K562 (cell line): Measurements from ENCODE around the gene RYR3. TPM values are rescaled to one million over a fixed set of nuclear protein-coding genes. Genes with fewer than 3 reads are reported as not detected.

Experiments
- ATAC-seq: fragments of 200-7000 bp; cut with Tn5 transposase; 3 replicates; pipeline ENCODE4 v1.9.1; 2020; ENCODE audit warnings: moderate library complexity
- BruUV-seq: library from RNA; stranded (reverse); fragments of 400-500 nt; replicated peaks from 2 replicates; lab custom pipeline; 2021; lab: Mats Ljungman, UMichigan
- CTCF ChIA-PET: fragments of 300-600 bp; formaldehyde crosslinking; extraction: SDS; loops from one replicate; lab custom pipeline; 2021; ENCODE audit warnings: low intra/inter-chr PET ratio; lab: Yijun Ruan, JAX
- POLR2A ChIA-PET: fragments of 300-600, 350-650 bp; sonication (Branson Sonifier 250); formaldehyde crosslinking; extraction: SDS; loops from one replicate; lab custom pipeline; 2021; ENCODE audit warnings: antibody characterized with exemption, inconsistent platforms; lab: Yijun Ruan, JAX
- DNase-seq, 4 experiments: peaks; one replicate each; pipeline versions ENCODE4 v3.0.0 to v3.0.0-alpha.2; 2011 to 2018; ENCODE audit warnings: low spot score in 3 of 4, mixed read lengths in 3 of 4; ENCODE audit errors: extremely low read depth in 1 of 4
- FAIRE-seq: peaks from 2 replicates; lab custom pipeline; 2011; peaks lifted over from hg19 to GRCh38; lab: Jason Lieb, UNC
- H2AFZ ChIP-seq: 2 replicates; pipeline ENCODE4 v1.6.0; 2011; ENCODE audit warnings: low read depth, low read length, control low read depth, inconsistent platforms
- H3K27ac ChIP-seq: fragments of 200-600 bp; 3 replicates; pipeline ENCODE4 v1.8.0; 2011; ENCODE audit warnings: low read depth, mild to moderate bottlenecking, control low read depth, inconsistent platforms, low read length, moderate library complexity, mixed read lengths; ENCODE audit errors: extremely low read depth
- H3K27me3 ChIP-seq, 2 experiments: fragments of 300-600 bp in 1 of 2; 2 replicates in 1 of 2; 3 replicates in 1 of 2; pipeline versions ENCODE4 v1.6.0 to v1.8.0; 2011; ENCODE audit warnings: inconsistent platforms in 2 of 2, low read length in 2 of 2, mild to moderate bottlenecking in 1 of 2, mixed read lengths in 1 of 2, moderate library complexity in 1 of 2; ENCODE audit not compliant: control insufficient read depth in 2 of 2, insufficient read depth in 2 of 2
- H3K36me3 ChIP-seq: fragments of 300-600 bp; 3 replicates; pipeline ENCODE4 v1.8.0; 2011; ENCODE audit warnings: mild to moderate bottlenecking, low read length, inconsistent platforms; ENCODE audit not compliant: control insufficient read depth, insufficient read depth
- H3K4me1 ChIP-seq, 2 experiments: fragments of 200-600 bp in 1 of 2; replicated peaks in 1 of 2; 2 replicates in 1 of 2; 3 replicates in 1 of 2; pipeline versions ENCODE4 v1.5.1 to v1.8.0; 2011; ENCODE audit warnings: inconsistent platforms in 2 of 2, low read length in 2 of 2, mild to moderate bottlenecking in 1 of 2, mixed read lengths in 1 of 2, moderate library complexity in 1 of 2; ENCODE audit not compliant: control insufficient read depth in 2 of 2, insufficient read depth in 2 of 2
- H3K4me2 ChIP-seq: 2 replicates; pipeline ENCODE4 v1.6.1; 2011; ENCODE audit warnings: low read length, control low read depth, inconsistent platforms, mixed read lengths; ENCODE audit not compliant: insufficient read depth
- H3K4me3 ChIP-seq: fragments of 200-600 bp; sonication (generic), shearing (Covaris generic); 2 replicates; pipeline ENCODE4 v1.5.1; 2016; ENCODE audit warnings: control low read depth, inconsistent platforms
- H3K79me2 ChIP-seq: fragments of 200-600 bp; 3 replicates; pipeline ENCODE4 v1.8.0; 2011; ENCODE audit warnings: low read length, inconsistent platforms; ENCODE audit not compliant: control insufficient read depth, insufficient read depth
- H3K9ac ChIP-seq, 2 experiments: 2 replicates each; pipeline versions ENCODE4 v1.6.0 to v1.6.1; 2011; ENCODE audit warnings: low read depth in 2 of 2, low read length in 2 of 2, control low read depth in 1 of 2, inconsistent platforms in 1 of 2, mild to moderate bottlenecking in 1 of 2, mixed read lengths in 1 of 2; ENCODE audit not compliant: insufficient read depth in 1 of 2
- H3K9me1 ChIP-seq: one replicate; pipeline ENCODE4 v1.6.0; 2011; ENCODE audit warnings: inconsistent platforms, mild to moderate bottlenecking, low read length, moderate library complexity; ENCODE audit not compliant: control insufficient read depth, insufficient read depth
- H3K9me3 ChIP-seq: replicated peaks from 2 replicates; pipeline ENCODE4 v1.5.1; 2011; ENCODE audit warnings: low read depth, low read length, inconsistent platforms; ENCODE audit not compliant: control insufficient read depth, insufficient read depth
- H4K20me1 ChIP-seq: replicated peaks from 2 replicates; pipeline ENCODE4 v1.6.1; 2011; ENCODE audit warnings: low read length, inconsistent platforms, mixed read lengths; ENCODE audit not compliant: control insufficient read depth, insufficient read depth
- BCOR ChIP-seq: fragments of 450-650 bp; IDR thresholded peaks from 2 replicates; pipeline ENCODE4 v1.6.1; 2016
- HSF4 ChIP-seq: fragments of 250-450 bp; sonication (Bioruptor Pico); IDR thresholded peaks from 2 replicates; pipeline ENCODE4 v2.1.2; 2022; ENCODE audit warnings: mild to moderate bottlenecking, moderate library complexity, borderline replicate concordance
- MTA1 ChIP-seq: fragments of 450-650 bp; IDR thresholded peaks from 2 replicates; pipeline ENCODE4 v1.6.1; 2017; ENCODE audit warnings: borderline replicate concordance
- MYNN ChIP-seq, 2 experiments: sonication (generic); formaldehyde crosslinking in 1 of 2; IDR thresholded peaks; 2 replicates each; pipeline versions ENCODE4 v1.5.0 to v1.6.1; 2016 to 2020; ENCODE audit warnings: antibody characterized with exemption in 1 of 2, missing genetic modification reagents in 1 of 2
- RB1 ChIP-seq: fragments of 450-650 bp; IDR thresholded peaks from 2 replicates; pipeline ENCODE4 v1.6.1; 2017; ENCODE audit warnings: low read depth, mild to moderate bottlenecking
- SMAD1 ChIP-seq: fragments of 150-350 bp; IDR thresholded peaks from 2 replicates; pipeline ENCODE4 v1.6.1; 2014; ENCODE audit warnings: low read length, low read depth; ENCODE audit not compliant: partially characterized antibody
- TAL1 ChIP-seq: fragments of 450-650 bp; IDR thresholded peaks from 2 replicates; pipeline ENCODE4 v1.6.1; 2016; ENCODE audit warnings: mild to moderate bottlenecking
- ZNF696 ChIP-seq: fragments of 250-450 bp; sonication (Bioruptor Pico); conservative IDR thresholded peaks from 2 replicates; pipeline ENCODE4 v1.4.0; 2020; ENCODE audit warnings: mild to moderate bottlenecking, moderate library complexity
- WGBS: fragments of 100-300 bp; shearing (Covaris generic); methylation state at CpG from one replicate; pipeline ENCODE4 v1.1.6; 2016; ENCODE audit warnings: low coverage, mixed read lengths; ENCODE audit not compliant: insufficient coverage; ENCODE audit errors: missing lambda C conversion rate; 5-methylcytosine and 5-hydroxymethylcytosine counted together
- in situ Hi-C: fragments of 300-500 bp; cut with MboI; formaldehyde crosslinking; loops from 4 replicates; pipeline ENCODE4 v1.15.0; 2018; ENCODE audit warnings: inconsistent platforms, mixed read lengths
- intact Hi-C: fragments of 100-400 bp; cut with micrococcal nuclease; formaldehyde crosslinking; loops from 2 replicates; pipeline ENCODE4 v1.14.2; 2022
- polyA plus RNA-seq, 8 experiments: library from polyadenylated mRNA; depleted of rRNA in 4 of 8; stranded (reverse) in 5 of 8; unstranded in 3 of 8; fragments of >200 nt; fragmentation: Nextera tagmentation in 2 of 8; fragmentation: Illumina TruSeq in 1 of 8; extraction: Ambion mirVana in 2 of 8; extraction: Trizol in 1 of 8; gene quantifications; 2 replicates each; pipeline versions ENCODE4 v1.2.1 to v1.2.3, GENCODE V29; 2011 to 2014; ENCODE audit warnings: inconsistent platforms in 1 of 8, missing spikeins in 1 of 8
- total RNA-seq, 7 experiments: library from RNA; depleted of rRNA in 6 of 7; stranded (reverse); fragments of >200 nt in 6 of 7; fragmentation: Illumina TruSeq in 2 of 7; extraction: Trizol in 2 of 7; gene quantifications; 2 replicates each; pipeline versions ENCODE4 v1.2.1 to v1.2.3, GENCODE V29; 2011 to 2021; ENCODE audit warnings: low replicate concordance in 1 of 7
- TF ChIP-seq, protein P1 (sequence below): fragments of 250-450 bp; sonication (Bioruptor Pico); IDR thresholded peaks from 2 replicates; pipeline ENCODE4 v1.4.0; 2020; ENCODE audit warnings: mild to moderate bottlenecking, moderate library complexity
- TF ChIP-seq, protein P2 (sequence below): sonication (generic); formaldehyde crosslinking; IDR thresholded peaks from 2 replicates; pipeline ENCODE4 v1.8.0; 2022; ENCODE audit warnings: mild to moderate bottlenecking, low read depth, missing genetic modification reagents
- TF ChIP-seq, protein P3 (sequence below), 2 experiments: fragments of 450-650 bp; IDR thresholded peaks; 2 replicates each; pipeline ENCODE4 v1.6.1; 2018; ENCODE audit warnings: mild to moderate bottlenecking in 2 of 2, low read depth in 1 of 2; ENCODE audit not compliant: partially characterized antibody in 2 of 2
- TF ChIP-seq, protein P4 (sequence below): fragments of 450-650 bp; IDR thresholded peaks from 2 replicates; pipeline ENCODE4 v1.6.1; 2014; ENCODE audit warnings: low read depth, mild to moderate bottlenecking, moderate library complexity, borderline replicate concordance

Gene RYR3
- total and polyA plus RNA-seq, 9 of the 15 experiments (the other 6 are each of a cell fraction or from before 2014, with no cell fraction given) = 0.04 TPM; not detected in 8

DNA sequence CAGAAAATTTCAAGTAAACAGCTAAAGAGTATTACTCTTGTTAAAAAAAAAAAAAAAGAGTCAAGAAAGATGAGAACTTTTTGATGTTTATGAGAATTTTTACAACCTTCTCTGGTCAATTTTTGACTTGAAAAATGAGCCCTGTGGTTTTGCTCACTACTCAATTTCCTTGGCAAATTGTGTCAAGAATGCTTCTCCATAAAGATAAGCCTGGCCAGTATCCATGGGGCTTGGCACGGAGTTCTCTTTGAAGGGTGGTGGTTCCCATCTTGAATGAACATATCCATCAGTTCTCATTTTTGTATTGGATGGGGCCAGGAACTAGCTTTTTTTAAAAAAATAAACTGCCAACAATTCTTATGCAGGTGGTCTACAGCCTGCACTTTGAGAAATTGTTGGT lies 179.9 kb downstream of the RYR3 start:
- Histone ChIP-seq H3K4me2 (no peak overlapping the region), H3K36me3 (no peaks in the 10 kb centered on the region), H3K79me2 (no peaks in the 10 kb centered on the region), H3K9me1 (no peaks in the 10 kb centered on the region)
- POLR2A ChIA-PET = no interaction called here
- TF ChIP-seq MYNN (IDR thresholded peaks at IDR 0.05) (no peak), MYNN (CRISPR knock-in tag; IDR thresholded peaks at IDR 0.05) (no peak), BCOR (no peak), RB1 (no peak), TAL1 (no peak), SMAD1 (no peak), MTA1 (no peak), ZNF696 (no peak), HSF4 (CRISPR knock-in tag) (no peak)
- TF ChIP-seq, protein P1, sequence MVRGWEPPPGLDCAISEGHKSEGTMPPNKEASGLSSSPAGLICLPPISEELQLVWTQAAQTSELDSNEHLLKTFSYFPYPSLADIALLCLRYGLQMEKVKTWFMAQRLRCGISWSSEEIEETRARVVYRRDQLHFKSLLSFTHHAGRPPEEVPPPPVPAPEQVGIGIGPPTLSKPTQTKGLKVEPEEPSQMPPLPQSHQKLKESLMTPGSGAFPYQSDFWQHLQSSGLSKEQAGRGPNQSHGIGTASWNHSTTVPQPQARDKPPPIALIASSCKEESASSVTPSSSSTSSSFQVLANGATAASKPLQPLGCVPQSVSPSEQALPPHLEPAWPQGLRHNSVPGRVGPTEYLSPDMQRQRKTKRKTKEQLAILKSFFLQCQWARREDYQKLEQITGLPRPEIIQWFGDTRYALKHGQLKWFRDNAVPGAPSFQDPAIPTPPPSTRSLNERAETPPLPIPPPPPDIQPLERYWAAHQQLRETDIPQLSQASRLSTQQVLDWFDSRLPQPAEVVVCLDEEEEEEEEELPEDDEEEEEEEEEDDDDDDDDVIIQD (CRISPR knock-in tag) = no peak
- TF ChIP-seq, protein P2, sequence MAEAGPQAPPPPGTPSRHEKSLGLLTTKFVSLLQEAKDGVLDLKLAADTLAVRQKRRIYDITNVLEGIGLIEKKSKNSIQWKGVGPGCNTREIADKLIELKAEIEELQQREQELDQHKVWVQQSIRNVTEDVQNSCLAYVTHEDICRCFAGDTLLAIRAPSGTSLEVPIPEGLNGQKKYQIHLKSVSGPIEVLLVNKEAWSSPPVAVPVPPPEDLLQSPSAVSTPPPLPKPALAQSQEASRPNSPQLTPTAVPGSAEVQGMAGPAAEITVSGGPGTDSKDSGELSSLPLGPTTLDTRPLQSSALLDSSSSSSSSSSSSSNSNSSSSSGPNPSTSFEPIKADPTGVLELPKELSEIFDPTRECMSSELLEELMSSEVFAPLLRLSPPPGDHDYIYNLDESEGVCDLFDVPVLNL (CRISPR knock-in tag) = no peak
- TF ChIP-seq, protein P3, sequence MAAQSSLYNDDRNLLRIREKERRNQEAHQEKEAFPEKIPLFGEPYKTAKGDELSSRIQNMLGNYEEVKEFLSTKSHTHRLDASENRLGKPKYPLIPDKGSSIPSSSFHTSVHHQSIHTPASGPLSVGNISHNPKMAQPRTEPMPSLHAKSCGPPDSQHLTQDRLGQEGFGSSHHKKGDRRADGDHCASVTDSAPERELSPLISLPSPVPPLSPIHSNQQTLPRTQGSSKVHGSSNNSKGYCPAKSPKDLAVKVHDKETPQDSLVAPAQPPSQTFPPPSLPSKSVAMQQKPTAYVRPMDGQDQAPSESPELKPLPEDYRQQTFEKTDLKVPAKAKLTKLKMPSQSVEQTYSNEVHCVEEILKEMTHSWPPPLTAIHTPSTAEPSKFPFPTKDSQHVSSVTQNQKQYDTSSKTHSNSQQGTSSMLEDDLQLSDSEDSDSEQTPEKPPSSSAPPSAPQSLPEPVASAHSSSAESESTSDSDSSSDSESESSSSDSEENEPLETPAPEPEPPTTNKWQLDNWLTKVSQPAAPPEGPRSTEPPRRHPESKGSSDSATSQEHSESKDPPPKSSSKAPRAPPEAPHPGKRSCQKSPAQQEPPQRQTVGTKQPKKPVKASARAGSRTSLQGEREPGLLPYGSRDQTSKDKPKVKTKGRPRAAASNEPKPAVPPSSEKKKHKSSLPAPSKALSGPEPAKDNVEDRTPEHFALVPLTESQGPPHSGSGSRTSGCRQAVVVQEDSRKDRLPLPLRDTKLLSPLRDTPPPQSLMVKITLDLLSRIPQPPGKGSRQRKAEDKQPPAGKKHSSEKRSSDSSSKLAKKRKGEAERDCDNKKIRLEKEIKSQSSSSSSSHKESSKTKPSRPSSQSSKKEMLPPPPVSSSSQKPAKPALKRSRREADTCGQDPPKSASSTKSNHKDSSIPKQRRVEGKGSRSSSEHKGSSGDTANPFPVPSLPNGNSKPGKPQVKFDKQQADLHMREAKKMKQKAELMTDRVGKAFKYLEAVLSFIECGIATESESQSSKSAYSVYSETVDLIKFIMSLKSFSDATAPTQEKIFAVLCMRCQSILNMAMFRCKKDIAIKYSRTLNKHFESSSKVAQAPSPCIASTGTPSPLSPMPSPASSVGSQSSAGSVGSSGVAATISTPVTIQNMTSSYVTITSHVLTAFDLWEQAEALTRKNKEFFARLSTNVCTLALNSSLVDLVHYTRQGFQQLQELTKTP (IDR thresholded peaks at IDR 0.05; ENCODE audit: low read depth in 1 of 2, partially characterized antibody in 2 of 2) = no peak
- TF ChIP-seq, protein P4, sequence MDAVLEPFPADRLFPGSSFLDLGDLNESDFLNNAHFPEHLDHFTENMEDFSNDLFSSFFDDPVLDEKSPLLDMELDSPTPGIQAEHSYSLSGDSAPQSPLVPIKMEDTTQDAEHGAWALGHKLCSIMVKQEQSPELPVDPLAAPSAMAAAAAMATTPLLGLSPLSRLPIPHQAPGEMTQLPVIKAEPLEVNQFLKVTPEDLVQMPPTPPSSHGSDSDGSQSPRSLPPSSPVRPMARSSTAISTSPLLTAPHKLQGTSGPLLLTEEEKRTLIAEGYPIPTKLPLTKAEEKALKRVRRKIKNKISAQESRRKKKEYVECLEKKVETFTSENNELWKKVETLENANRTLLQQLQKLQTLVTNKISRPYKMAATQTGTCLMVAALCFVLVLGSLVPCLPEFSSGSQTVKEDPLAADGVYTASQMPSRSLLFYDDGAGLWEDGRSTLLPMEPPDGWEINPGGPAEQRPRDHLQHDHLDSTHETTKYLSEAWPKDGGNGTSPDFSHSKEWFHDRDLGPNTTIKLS = no peak
- TF ChIP-seq, all 486 proteins: peak for 0
- no TSS peak for BruUV-seq
- intact Hi-C loops = no loop called here
- CTCF ChIA-PET = no interaction called here
- WGBS = 0% methylated on average over 1 of the region's 1 CpG
- in situ Hi-C loops = no loop called here
- no peak for ATAC-seq
- no peak for DNase-seq
- no peak overlapping the region for H3K4me3 ChIP-seq
- H3K9me3 ChIP-seq = no peaks in the 10 kb centered on the region
- FAIRE-seq = no peak
- H4K20me1 ChIP-seq = no peaks in the 10 kb centered on the region
- H3K27ac ChIP-seq = no peak overlapping the region
- H2AFZ ChIP-seq = no peak overlapping the region
- H3K9ac ChIP-seq = no peak overlapping the region
- H3K4me1 ChIP-seq = no peaks in the 10 kb centered on the region
- no peaks in the 10 kb centered on the region for H3K27me3 ChIP-seq
